GM18909 (cell line): ENCODE data around the gene LARP6.

Experiments
- ATAC-seq: cut with Tn5 transposase; IDR thresholded peaks from one replicate; pipeline ENCODE4 v1.9.1; 2021; ENCODE audit warnings: mild to moderate bottlenecking; ENCODE audit not compliant: unreplicated experiment, poor library complexity

Gene LARP6

GRCh38 chr15:70797464-70797863 lies 56.5 kb downstream of the LARP6 start:
- ATAC-seq, result no peak

GRCh38 chr15:70796516-70797310 lies 57.2 kb downstream of the LARP6 start:
- ATAC-seq, result no peak

- ATAC-seq, result no peak
Observed at GRCh38 chr15:70795311-70795665, 58.7 kb downstream of the LARP6 start.

- ATAC-seq, result no peak
Observed at GRCh38 chr15:70794596-70795310, 59.2 kb downstream of the LARP6 start.

GRCh38 chr15:70793694-70794093 lies 60.3 kb downstream of the LARP6 start:
- no peak for ATAC-seq

- ATAC-seq, result no peak
Observed at GRCh38 chr15:70792171-70792573, 61.8 kb downstream of the LARP6 start.

GRCh38 chr15:70791259-70791658 lies 62.7 kb downstream of the LARP6 start:
- no peak for ATAC-seq

- ATAC-seq, result no peak
Observed at GRCh38 chr15:70789213-70789612, 64.7 kb downstream of the LARP6 start.

GRCh38 chr15:70788114-70789049 lies 65.6 kb downstream of the LARP6 start:
- no peak for ATAC-seq

GRCh38 chr15:70786996-70787395 lies 67.0 kb downstream of the LARP6 start:
- no peak for ATAC-seq

GRCh38 chr15:70783610-70784022 lies 70.3 kb downstream of the LARP6 start:
- no peak for ATAC-seq

- ATAC-seq, result no peak
Observed at GRCh38 chr15:70783041-70783440, 70.9 kb downstream of the LARP6 start.

- no peak for ATAC-seq
Observed at GRCh38 chr15:70781236-70781635, 72.7 kb downstream of the LARP6 start.
